Stimulated activated CD4-positive, alpha-beta T cell treated with anti-CD3 and anti-CD28 coated beads, Interleukin-2, amount 100 ng/mL, for 24 hours (primary cell): ENCODE data around the gene EFCAB12.

Source experiments
- DNase-seq, 2 donors: peaks; one replicate each; pipeline ENCODE4 v3.0.0-alpha.2; 2020

The EFCAB12 gene

DNA sequence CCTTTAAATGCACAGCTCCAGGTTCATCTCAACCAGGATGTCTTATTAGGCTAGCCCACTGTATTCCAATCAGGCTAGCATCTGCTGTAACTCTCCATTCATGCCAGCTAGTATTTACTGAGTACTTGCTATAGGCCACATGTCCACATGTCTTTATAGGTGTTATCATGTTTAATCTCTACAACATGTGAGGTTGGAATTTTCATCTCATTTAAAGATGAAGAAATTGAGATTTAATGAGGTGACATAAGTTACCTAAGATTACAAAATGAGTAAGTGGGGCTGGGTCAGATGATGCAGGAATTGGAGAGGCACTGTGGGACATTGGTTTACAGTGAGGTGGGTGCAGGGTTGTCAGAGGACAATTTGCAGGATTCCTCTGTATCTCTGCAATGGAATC, 14.5 kb upstream of the EFCAB12 start:
- DNase-seq: no peak

GRCh38 chr3:129442486-129442885, 14.1 kb upstream of the EFCAB12 start:
- DNase-seq: no peak

GRCh38 chr3:129441782-129442181, 13.3 kb upstream of the EFCAB12 start:
- no peak for DNase-seq

- DNase-seq: no peak
Observed at GRCh38 chr3:129441215-129441614, 12.8 kb upstream of the EFCAB12 start.

DNA sequence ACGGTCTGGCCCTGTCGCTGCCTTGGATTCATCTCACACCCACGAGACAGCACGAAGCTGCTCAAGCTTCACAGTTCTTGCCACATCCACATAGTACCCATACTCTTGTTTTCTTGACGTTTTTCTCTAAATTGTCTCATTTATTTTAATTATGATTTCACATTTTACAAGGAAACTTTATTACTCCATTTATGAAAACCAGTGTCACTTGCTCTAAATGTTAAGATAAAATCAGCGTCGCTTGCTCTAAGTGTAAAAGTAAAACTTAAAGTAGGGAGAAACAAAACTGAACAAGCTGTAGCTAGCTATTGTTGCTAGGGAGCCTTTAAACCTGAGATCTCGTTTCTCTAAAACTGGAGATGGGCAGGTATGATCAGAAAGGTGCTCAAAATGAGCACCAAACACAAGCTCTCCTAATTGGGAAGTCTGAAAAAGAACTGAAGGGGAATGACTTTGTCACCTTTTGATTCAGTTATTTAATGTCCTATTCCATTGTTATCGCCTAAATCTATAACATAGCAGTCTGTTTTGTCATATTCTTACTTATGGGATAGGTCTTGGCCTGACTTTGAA, 12.3 kb upstream of the EFCAB12 start:
- DNase-seq: no peak

GRCh38 chr3:129439817-129440617, 11.6 kb upstream of the EFCAB12 start, which contains the start of the genes IFT122 and MBD4:
IFT122 (plus strand) TSS chr3:129440224; CDS start chr3:129440331, 107 bp downstream.
MBD4 (minus strand) TSS chr3:129439948; CDS start chr3:129439833, 115 bp downstream.
- DNase-seq: peak; percentile 98 to 99

- DNase-seq: peak; percentile 57 to 60
Observed at GRCh38 chr3:129439226-129439816, 10.9 kb upstream of the EFCAB12 start.

DNA sequence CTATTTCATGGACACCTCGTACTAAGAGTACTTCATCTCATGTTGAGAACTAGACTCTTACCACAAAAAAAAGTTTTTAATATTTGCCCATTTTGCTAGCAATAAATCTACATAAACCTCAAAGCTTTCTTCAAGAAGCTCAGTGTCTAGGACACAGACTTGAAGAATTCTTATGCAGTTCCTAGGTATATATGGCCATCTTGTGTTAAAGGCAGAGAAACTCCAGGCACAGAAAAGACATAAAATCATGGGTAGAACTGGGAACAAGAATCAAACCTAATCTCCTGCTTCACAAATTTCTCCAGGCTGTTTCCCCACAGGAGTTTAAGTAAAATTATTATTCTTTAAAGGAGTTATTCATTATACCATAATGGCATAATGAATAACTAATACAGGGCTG, 6.9 kb upstream of the EFCAB12 start:
- no peak for DNase-seq

DNA sequence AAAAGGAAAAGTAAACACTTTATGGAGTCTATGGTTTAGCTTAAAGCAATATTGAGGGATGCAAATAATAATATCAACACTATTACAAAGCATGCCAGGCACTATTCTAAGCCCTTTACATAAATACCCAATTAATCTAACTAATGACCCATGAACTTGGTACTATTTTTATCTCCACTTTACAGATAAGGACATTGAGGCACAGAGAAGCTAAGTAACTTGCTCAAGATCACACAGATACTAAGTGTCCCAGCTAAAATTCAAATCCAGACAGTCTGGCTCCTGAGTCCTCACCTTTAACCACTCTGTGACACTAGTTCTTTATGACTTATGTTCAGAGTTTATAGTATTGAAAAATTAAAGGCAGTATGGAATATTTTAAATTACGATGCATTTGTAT, 5.7 kb upstream of the EFCAB12 start:
- DNase-seq: no peak

GRCh38 chr3:129433565-129433964, 5.1 kb upstream of the EFCAB12 start:
- DNase-seq: no peak

DNA sequence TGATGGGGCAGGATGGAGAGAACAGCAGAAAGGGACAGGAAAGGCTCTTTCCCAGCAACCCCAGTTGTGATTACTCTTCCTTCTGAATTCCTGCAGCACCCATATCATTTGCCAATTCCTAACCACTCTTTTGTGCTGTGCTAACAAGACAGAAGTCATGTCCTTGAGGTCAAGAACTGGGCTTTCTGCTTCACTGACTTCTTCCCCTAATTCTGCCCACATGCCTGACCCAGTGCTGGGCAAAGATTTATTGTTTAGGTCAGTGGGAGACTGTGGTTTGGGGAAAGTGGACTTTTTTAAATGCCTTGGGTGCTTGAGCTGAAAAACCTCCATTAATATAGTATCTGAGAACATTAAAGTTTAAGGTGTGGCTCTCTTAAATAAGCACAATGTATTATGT, 4.2 kb upstream of the EFCAB12 start:
- no peak for DNase-seq

DNA sequence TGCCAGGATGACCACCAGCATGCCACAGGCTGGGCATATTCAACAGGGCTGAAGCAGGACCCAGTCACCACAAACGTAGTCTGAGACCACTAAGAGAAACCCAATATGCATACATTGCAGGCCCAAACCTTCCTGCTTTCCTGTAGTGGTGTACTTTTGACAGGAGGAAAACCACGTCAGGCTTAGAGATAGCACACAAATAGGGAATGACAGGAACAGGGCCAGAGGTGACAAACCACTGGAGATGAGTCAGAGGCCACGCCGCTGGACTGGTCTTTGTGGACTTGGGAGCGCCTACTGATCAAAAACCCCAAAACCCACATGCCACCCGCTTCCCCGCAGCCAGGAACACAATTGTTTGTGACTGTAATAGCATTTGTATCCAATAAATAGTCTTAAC, 3.6 kb upstream of the EFCAB12 start:
- DNase-seq: no peak

- no peak for DNase-seq
Observed at GRCh38 chr3:129429602-129430001, 1.2 kb upstream of the EFCAB12 start.

GRCh38 chr3:129429080-129429451, 630 bp upstream of the EFCAB12 start:
- DNase-seq: no peak

DNA sequence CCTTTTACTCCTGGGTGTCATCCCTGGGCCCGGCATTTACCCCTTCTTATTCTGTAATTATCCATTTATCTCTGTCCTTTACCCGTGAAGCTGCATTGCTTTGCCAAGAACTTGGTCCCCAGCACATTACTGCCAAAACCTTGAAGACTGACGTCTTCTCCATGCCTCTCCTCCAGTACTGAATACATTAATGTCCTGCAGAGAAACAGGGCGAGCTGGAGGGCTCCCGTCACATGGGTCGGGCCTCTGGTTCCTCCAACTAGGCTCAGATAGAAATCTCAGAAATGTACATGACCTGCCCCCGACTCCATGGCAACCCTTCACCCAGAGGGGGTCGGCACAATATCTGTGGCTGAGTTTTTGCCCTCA, 445 bp downstream of the EFCAB12 start:
- DNase-seq: no peak

DNA sequence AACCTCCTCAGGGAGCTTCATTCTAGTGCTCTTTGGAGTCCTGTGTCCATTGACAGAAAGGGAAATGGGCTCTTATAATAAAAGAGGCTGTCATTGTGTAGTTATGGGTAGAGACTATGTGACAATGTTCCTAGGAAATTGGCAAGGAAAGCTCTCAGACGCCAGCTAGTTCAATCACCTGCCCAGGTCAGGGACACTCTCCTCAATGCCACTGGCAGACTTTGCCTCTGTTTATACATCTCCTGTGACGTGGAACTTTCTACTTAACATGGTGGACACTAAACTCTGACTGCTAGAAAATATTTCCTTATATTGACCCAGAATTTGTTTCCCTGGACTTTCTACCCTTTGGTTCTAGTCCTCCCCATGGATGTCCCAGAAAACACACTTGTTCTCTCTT, 2.8 kb downstream of the EFCAB12 start:
- no peak for DNase-seq

- no peak for DNase-seq
Observed at GRCh38 chr3:129425213-129425612, 3.2 kb downstream of the EFCAB12 start.

DNA sequence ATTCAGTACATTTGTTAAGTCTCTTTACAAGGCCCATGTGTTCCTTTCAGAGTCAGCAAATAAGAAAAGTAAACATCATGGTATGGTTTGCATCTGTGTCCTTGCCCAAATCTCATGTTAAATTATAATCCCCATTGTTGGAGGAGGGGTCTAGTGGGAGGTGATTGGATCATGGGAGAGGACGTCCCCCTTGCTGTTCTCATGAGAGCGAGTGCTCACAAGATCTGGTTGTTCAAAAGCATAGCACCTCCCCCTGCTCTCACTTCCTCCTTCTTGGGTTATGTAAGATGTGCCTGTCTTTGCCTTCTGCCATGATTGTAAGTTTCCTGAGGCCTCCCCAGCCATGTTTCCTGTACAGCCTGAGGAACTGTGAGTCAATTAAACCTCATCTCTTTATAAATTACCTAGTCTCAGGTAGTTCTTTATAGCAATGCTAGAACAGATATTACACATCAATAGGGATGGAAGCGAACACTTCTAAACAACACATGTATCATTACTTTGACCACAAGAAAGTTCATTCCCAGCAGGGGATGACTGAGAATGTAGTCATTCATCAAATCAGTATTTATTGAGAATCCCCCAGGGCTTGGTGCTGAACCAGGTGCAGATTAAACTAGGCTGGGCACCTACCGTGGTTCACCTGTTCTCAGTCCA, 4.1 kb downstream of the EFCAB12 start:
- no peak for DNase-seq

DNA sequence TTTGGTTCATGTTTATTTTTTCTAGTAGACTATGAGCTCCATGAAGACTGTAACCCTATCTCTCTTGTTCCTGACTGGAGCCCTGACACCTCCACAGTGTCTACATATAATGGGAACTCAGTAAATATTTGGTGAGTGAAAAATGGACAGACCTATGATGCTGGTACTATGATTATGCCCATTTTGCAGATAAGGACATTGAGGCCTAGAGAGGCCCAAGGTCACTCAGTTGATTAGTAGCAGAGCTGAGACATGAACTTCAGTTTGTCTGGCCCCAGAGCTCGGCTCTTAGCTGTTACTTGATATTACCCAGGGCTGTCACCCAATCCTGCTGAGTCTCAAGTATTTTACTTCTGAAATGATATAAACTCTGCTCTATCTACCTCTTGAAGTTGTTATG, 5.5 kb downstream of the EFCAB12 start:
- DNase-seq: no peak

- DNase-seq: no peak
Observed at GRCh38 chr3:129421988-129422745, 6.3 kb downstream of the EFCAB12 start.

- no peak for DNase-seq
Observed at GRCh38 chr3:129421236-129421883, 7.1 kb downstream of the EFCAB12 start.

GRCh38 chr3:129419476-129419875, 9.0 kb downstream of the EFCAB12 start:
- DNase-seq: no peak
